CD4-positive, alpha-beta T cell (primary cell): ENCODE data around the gene RBMS1. TPM values are rescaled to one million over a fixed set of nuclear protein-coding genes. Genes with fewer than 3 reads are reported as not detected.

Experiments
- ATAC-seq: fragments of 200-7000 bp; cut with Tn5 transposase; one replicate; pipeline ENCODE4 v1.10.0; 2022; ENCODE audit warnings: mild to moderate bottlenecking; ENCODE audit not compliant: poor library complexity
- CTCF ChIA-PET: fragments of 350-600 bp; sonication (Branson Sonifier 250); formaldehyde crosslinking; loops from one replicate; lab custom pipeline; 2021; ENCODE audit warnings: antibody characterized with exemption, inconsistent platforms; lab: Charles Lee
- POLR2A ChIA-PET: fragments of 350-600 bp; sonication (Branson Sonifier 250); formaldehyde crosslinking; loops from one replicate; lab custom pipeline; 2021; ENCODE audit warnings: antibody characterized with exemption, inconsistent platforms; lab: Charles Lee
- DNase-seq, 14 experiments: peaks; one replicate each; pipeline ENCODE4 v3.0.0-alpha.2; 2013 to 2020; ENCODE audit warnings: mixed read lengths in 2 of 14
- H3K27ac ChIP-seq, 2 donors: one replicate each; pipeline versions ENCODE4 v1.5.1 to v1.7.0; 2013; ENCODE audit warnings: low read length in 2 of 2, low read depth in 1 of 2, mild to moderate bottlenecking in 1 of 2
- H3K27me3 ChIP-seq, 2 experiments: 1 replicate in 1 of 2; 2 replicates in 1 of 2; pipeline versions ENCODE4 v1.6.1 to v1.7.0; 2013; ENCODE audit warnings: low read length in 2 of 2, control low read depth in 1 of 2, mild to moderate bottlenecking in 1 of 2, moderate library complexity in 1 of 2; ENCODE audit not compliant: insufficient read depth in 2 of 2, control insufficient read depth in 1 of 2
- H3K36me3 ChIP-seq: one replicate; pipeline ENCODE4 v1.6.1; 2013; ENCODE audit warnings: low read length, control low read depth; ENCODE audit not compliant: insufficient read depth
- H3K4me1 ChIP-seq: one replicate; pipeline ENCODE4 v1.6.1; 2013; ENCODE audit warnings: low read length, control low read depth; ENCODE audit not compliant: insufficient read depth
- H3K4me3 ChIP-seq: one replicate; pipeline ENCODE4 v1.5.1; 2013; ENCODE audit warnings: mild to moderate bottlenecking, low read length, moderate library complexity
- H3K9me3 ChIP-seq, 2 experiments: 1 replicate in 1 of 2; 2 replicates in 1 of 2; pipeline versions ENCODE4 v1.6.1 to v1.7.0; 2013; ENCODE audit warnings: low read length in 2 of 2, mild to moderate bottlenecking in 2 of 2, control low read depth in 1 of 2, moderate library complexity in 1 of 2; ENCODE audit not compliant: control insufficient read depth in 1 of 2, insufficient read depth in 1 of 2
- H3K27ac Mint-ChIP-seq: one replicate; pipeline ENCODE4 v1.8.0; 2020; ENCODE audit warnings: mixed read lengths
- H3K27me3 Mint-ChIP-seq: one replicate; pipeline ENCODE4 v1.8.0; 2021; ENCODE audit warnings: mixed read lengths
- H3K36me3 Mint-ChIP-seq: one replicate; pipeline ENCODE4 v1.8.0; 2021; ENCODE audit warnings: low read depth, mixed read lengths
- H3K4me1 Mint-ChIP-seq: one replicate; pipeline ENCODE4 v1.8.0; 2021; ENCODE audit warnings: low read depth, mixed read lengths
- H3K4me3 Mint-ChIP-seq: one replicate; pipeline ENCODE4 v1.8.0; 2020; ENCODE audit warnings: mild to moderate bottlenecking, mixed read lengths
- H3K9me3 Mint-ChIP-seq: one replicate; pipeline ENCODE4 v1.8.0; 2020; ENCODE audit warnings: mixed read lengths
- intact Hi-C, 2 experiments: fragments of 100-400 bp; cut with DNase I in 1 of 2; cut with micrococcal nuclease in 1 of 2; formaldehyde crosslinking; loops; one replicate each; pipeline versions ENCODE4 v1.15.1 to v1.9.0; 2023 to 2025; cut with DNase I, micrococcal nuclease
- total RNA-seq, 174 experiments: library from RNA in 2 of 174; stranded (reverse) in 2 of 174; gene quantifications; one replicate each; pipeline ENCODE4 v1.2.3 and lab custom pipeline; 2021 to 2026
- TF ChIP-seq, protein P1 (sequence below): fragments of 200-600 bp; IDR thresholded peaks from one replicate; pipeline ENCODE4 v1.8.0; 2022; ENCODE audit warnings: antibody characterized with exemption, mild to moderate bottlenecking

RBMS1 gene
- total RNA-seq, 2 experiments from 2014 or later = 88.6 to 90.3 TPM

DNA sequence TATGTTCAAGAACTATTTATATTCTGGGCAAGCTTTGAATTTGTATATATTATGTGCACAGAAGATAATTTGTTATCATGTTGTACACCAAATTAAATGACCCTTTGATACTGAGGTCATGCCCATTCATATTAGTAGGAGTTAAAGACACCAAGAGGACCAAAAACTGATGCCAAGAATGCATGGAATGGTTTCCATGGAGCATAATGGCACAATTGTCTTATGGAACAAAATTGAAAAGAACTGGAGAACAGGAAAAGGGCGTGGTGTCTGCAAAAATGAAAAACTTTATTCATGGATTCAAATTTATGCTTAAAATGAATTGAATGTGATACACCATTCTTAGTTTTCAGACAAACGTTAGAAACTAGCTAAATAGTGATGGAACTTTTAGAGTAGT lies 24.1 kb upstream of the RBMS1 start:
- TF ChIP-seq, protein P1, sequence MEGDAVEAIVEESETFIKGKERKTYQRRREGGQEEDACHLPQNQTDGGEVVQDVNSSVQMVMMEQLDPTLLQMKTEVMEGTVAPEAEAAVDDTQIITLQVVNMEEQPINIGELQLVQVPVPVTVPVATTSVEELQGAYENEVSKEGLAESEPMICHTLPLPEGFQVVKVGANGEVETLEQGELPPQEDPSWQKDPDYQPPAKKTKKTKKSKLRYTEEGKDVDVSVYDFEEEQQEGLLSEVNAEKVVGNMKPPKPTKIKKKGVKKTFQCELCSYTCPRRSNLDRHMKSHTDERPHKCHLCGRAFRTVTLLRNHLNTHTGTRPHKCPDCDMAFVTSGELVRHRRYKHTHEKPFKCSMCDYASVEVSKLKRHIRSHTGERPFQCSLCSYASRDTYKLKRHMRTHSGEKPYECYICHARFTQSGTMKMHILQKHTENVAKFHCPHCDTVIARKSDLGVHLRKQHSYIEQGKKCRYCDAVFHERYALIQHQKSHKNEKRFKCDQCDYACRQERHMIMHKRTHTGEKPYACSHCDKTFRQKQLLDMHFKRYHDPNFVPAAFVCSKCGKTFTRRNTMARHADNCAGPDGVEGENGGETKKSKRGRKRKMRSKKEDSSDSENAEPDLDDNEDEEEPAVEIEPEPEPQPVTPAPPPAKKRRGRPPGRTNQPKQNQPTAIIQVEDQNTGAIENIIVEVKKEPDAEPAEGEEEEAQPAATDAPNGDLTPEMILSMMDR = no peak
- CTCF ChIA-PET = no interaction called here
- no peaks in the 10 kb centered on the region for H3K27me3 ChIP-seq
- no peaks in the 10 kb centered on the region for H3K36me3 ChIP-seq
- H3K9me3 ChIP-seq = no peaks in the 10 kb centered on the region
- Mint-ChIP-seq H3K27ac (no peak overlapping the region), H3K4me3 (no peak overlapping the region), H3K9me3 (no peaks in the 10 kb centered on the region), H3K4me1 (peaks cover 27% of the 10 kb centered on the region), H3K27me3 (no peaks in the 10 kb centered on the region), H3K36me3 (no peaks in the 10 kb centered on the region)
- no peak for DNase-seq
- POLR2A ChIA-PET = no interaction called here
- no peak overlapping the region for H3K4me3 ChIP-seq
- no peak overlapping the region for H3K27ac ChIP-seq
- ATAC-seq = no peak
- intact Hi-C loops = no loop called here
- peaks cover 6% of the 10 kb centered on the region for H3K4me1 ChIP-seq

GRCh38 chr2:160516547-160517365 lies 23.1 kb upstream of the RBMS1 start:
- ChIA-PET POLR2A (interaction anchor here (0.6 to 1.3 kb wide), 4 partner anchors 25 to 251 kb away, joined by 3 to 6 read pairs (median 3); no protein-coding TSS in a partner anchor), CTCF (no interaction called here)
- DNase-seq = peak in 2 of 14 experiments; percentile 12 to 20
- intact Hi-C loops = no loop called here
- Mint-ChIP-seq H3K27ac (peak overlapping the region; percentile 8), H3K4me1 (peaks cover 33% of the 10 kb centered on the region), H3K36me3 (no peaks in the 10 kb centered on the region), H3K9me3 (no peaks in the 10 kb centered on the region), H3K4me3 (no peak overlapping the region), H3K27me3 (no peaks in the 10 kb centered on the region)
- no peak overlapping the region for H3K4me3 ChIP-seq
- H3K27me3 ChIP-seq = no peaks in the 10 kb centered on the region
- no peaks in the 10 kb centered on the region for H3K36me3 ChIP-seq
- H3K27ac ChIP-seq = no peak overlapping the region
- TF ChIP-seq, protein P1 = no peak
- peaks cover 6% of the 10 kb centered on the region for H3K4me1 ChIP-seq
- no peak for ATAC-seq
- H3K9me3 ChIP-seq = no peaks in the 10 kb centered on the region

DNA sequence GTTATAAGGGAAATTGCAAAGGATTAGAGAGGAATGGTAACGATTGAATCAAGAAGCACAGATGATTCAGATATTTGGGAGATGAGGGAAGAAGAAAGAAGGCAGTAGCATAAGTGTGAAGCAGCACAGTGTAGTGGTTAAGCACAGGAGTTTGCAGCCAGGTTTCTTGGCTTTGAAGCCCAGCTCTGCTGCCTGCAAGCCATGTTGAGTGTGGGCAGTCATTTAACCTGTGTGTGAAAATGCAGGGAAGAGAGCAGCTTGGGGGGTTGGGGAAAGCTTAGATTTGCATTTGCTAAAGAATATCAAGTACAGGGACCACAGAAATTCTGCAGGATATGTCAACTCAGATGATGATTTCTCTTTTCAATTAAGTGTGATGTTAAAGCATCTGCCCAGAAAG lies 21.5 kb upstream of the RBMS1 start:
- H3K27me3 ChIP-seq = no peaks in the 10 kb centered on the region
- Mint-ChIP-seq H3K9me3 (no peaks in the 10 kb centered on the region), H3K36me3 (no peaks in the 10 kb centered on the region), H3K27me3 (no peaks in the 10 kb centered on the region), H3K27ac (no peak overlapping the region), H3K4me1 (peaks cover 33% of the 10 kb centered on the region), H3K4me3 (no peak overlapping the region)
- no peak for DNase-seq
- POLR2A ChIA-PET = no interaction called here
- intact Hi-C loops = no loop called here
- TF ChIP-seq, protein P1 = no peak
- peaks cover 6% of the 10 kb centered on the region for H3K4me1 ChIP-seq
- CTCF ChIA-PET = interaction anchor here (0.6 kb wide), 1 partner anchor 33 kb away, joined by 3 read pairs; no protein-coding TSS in a partner anchor
- H3K9me3 ChIP-seq = no peaks in the 10 kb centered on the region
- no peak overlapping the region for H3K27ac ChIP-seq
- ATAC-seq = no peak
- no peaks in the 10 kb centered on the region for H3K36me3 ChIP-seq
- no peak overlapping the region for H3K4me3 ChIP-seq
